ENCODE results near the gene INTS3.
A peak's percentile ranks its signal among the peaks of the same experiment; 100 is the strongest.
"Not testable (repeated sequence)": the region's sequence is repeated elsewhere in the genome, so short reads cannot be mapped to it uniquely, and the experiment has no call there.

Gene INTS3

DNA sequence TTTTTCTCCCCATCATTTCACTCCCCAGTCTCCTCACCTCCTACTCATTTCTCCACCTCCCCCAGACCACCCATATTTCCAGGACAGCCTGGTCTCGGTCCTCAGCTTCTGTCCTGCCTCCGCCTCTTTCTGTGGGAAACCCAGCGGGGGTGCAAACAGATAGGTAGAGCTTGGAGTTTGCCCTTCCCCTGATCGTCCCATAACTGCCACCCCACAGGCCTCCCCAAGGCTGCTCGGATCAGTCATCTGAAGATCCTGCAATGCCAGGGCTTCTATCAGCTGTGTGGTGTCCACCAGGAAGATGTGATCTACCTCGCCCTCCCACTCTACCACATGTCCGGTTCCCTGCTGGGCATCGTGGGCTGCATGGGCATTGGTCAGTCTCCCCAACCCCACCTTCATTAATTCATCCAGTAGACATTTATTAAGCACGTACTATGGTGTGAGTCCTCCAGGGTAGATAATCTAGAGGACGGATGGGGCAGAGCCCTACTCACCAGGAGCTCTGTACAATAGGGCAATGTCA lies 49.1 kb downstream of the INTS3 start:
- H3K4me3 Mint-ChIP-seq = peak overlapping the region; percentile 76
- peaks cover 49% of the 10 kb centered on the region for H3K4me1 Mint-ChIP-seq
- DNase-seq (ENCODE audit: low spot score in 2 of 2) (no peak), ATAC-seq (no peak)
- peaks cover 14% of the 10 kb centered on the region for H3K36me3 Mint-ChIP-seq
- peak overlapping the region; percentile 39 for H3K27ac Mint-ChIP-seq
- no peaks in the 10 kb centered on the region for H3K9me3 Mint-ChIP-seq

DNA sequence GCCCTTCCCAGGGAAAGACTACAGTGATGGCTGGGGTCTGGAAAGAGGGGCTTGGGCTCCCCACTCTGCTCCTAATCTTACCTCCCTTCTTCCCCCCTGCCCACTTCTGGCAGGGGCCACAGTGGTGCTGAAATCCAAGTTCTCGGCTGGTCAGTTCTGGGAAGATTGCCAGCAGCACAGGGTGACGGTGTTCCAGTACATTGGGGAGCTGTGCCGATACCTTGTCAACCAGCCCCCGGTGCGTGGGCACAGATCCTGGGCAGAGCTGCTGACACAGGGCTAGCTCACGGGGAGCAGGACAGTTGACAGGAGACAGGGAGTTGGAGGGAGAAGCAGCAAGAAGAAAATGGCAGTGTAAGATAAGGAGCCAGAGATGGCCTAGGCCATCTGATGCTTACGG lies 49.8 kb downstream of the INTS3 start:
- Mint-ChIP-seq H3K4me3 (no peak overlapping the region), H3K4me1 (peaks cover 48% of the 10 kb centered on the region), H3K9me3 (no peaks in the 10 kb centered on the region), H3K36me3 (peaks cover 9% of the 10 kb centered on the region), H3K27ac (peak overlapping the region; percentile 68)
- DNase-seq (ENCODE audit: low spot score in 2 of 2) = no peak
- no peak for ATAC-seq

DNA sequence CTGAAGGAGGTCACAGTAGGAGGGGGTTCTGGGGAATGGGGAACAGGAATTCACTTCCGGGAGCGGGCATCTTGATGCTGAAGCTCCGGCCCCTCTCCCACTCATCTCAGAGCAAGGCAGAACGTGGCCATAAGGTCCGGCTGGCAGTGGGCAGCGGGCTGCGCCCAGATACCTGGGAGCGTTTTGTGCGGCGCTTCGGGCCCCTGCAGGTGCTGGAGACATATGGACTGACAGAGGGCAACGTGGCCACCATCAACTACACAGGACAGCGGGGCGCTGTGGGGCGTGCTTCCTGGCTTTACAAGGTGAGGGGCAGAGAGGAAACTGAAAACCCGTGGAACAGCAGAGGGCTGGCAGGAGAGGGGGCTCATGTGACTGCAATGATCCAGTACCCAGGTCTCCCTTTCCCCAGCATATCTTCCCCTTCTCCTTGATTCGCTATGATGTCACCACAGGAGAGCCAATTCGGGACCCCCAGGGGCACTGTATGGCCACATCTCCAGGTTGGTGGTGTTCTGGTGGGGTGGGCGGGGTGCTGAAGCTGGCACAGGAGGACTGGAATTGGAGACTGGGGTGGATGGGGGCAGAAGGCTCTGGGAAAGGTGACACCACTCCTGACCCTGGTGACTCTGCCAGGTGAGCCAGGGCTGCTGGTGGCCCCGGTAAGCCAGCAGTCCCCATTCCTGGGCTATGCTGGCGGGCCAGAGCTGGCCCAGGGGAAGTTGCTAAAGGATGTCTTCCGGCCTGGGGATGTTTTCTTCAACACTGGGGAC lies 50.4 kb downstream of the INTS3 start:
- no peak for ATAC-seq
- H3K4me1 Mint-ChIP-seq = peaks cover 45% of the 10 kb centered on the region
- H3K4me3 Mint-ChIP-seq = no peak overlapping the region
- H3K9me3 Mint-ChIP-seq = no peaks in the 10 kb centered on the region
- no peak for DNase-seq (ENCODE audit: low spot score in 2 of 2)
- H3K27ac Mint-ChIP-seq = peak overlapping the region; percentile 68
- peaks cover 9% of the 10 kb centered on the region for H3K36me3 Mint-ChIP-seq

DNA sequence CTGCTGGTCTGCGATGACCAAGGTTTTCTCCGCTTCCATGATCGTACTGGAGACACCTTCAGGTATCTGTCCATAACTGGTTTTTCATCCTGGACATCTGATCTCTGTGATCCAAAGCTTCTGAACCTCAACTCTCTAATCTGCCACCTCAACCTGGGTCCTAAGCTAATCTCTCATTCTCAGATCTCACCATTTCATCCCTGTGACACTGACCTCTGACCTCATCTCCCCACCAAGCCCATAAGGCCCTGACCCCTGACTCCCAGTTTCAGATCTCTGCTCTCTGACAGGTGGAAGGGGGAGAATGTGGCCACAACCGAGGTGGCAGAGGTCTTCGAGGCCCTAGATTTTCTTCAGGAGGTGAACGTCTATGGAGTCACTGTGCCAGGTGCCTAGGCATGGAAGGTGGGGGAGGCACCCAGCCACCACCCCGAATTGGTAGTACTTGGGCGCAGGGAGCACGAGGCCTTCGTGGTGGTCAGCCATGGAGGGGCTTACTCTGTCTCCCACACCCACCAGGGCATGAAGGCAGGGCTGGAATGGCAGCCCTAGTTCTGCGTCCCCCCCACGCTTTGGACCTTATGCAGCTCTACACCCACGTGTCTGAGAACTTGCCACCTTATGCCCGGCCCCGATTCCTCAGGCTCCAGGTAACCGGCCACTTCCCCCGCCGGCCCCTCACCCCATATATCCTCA lies 51.1 kb downstream of the INTS3 start:
- peaks cover 8% of the 10 kb centered on the region for H3K36me3 Mint-ChIP-seq
- H3K9me3 Mint-ChIP-seq = no peaks in the 10 kb centered on the region
- peaks cover 39% of the 10 kb centered on the region for H3K4me1 Mint-ChIP-seq
- DNase-seq (ENCODE audit: low spot score in 2 of 2) (no peak), ATAC-seq (no peak)
- peak overlapping the region; percentile 68 for H3K27ac Mint-ChIP-seq
- H3K4me3 Mint-ChIP-seq = no peak overlapping the region

DNA sequence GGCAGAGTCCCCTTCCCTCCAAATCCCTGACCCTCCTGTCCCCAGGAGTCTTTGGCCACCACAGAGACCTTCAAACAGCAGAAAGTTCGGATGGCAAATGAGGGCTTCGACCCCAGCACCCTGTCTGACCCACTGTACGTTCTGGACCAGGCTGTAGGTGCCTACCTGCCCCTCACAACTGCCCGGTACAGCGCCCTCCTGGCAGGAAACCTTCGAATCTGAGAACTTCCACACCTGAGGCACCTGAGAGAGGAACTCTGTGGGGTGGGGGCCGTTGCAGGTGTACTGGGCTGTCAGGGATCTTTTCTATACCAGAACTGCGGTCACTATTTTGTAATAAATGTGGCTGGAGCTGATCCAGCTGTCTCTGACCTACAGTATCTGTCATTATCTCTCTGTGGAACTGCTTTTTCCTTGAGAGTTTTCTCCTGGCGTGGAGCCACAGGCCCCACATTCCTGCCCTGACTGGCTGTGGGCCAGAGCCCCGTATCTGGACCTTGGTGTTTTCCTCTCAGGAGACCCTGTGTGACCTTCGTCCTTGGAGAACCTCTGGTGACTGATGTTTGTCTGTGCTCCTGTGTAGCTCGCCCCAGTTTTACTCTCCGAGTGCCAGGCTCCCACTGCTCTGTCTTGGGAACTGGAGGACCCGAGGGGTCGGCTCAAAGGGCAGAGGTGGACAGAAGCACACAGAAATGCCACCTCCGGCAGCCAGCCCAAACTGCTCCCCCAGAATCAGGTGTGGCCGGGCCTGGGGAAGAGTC lies 52.1 kb downstream of the INTS3 start:
- Mint-ChIP-seq H3K9me3 (no peaks in the 10 kb centered on the region), H3K36me3 (no peaks in the 10 kb centered on the region), H3K4me3 (no peak overlapping the region), H3K27ac (peak overlapping the region; percentile 55), H3K4me1 (peaks cover 29% of the 10 kb centered on the region)
- DNase-seq (ENCODE audit: low spot score in 2 of 2) (no peak), ATAC-seq (no peak)

DNA sequence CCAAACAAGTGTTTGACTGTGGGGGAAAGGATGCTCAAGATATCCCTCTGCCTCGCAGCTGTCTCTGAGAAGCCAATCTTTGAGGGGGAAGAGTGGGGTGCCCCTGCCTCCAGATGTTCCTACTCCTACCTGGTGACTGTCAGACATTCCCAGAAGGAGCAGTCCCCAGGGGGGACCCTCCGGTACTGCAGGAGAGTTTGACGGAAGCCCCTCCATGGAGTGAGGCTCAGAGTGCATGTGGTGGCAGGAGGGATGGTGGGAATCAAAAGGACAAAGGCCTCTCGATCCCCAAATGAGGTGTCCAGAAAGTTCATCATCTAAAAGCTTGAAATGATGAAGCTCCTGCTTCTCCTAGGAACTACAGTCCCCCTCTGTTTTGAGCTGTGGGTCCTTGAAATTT lies 52.7 kb downstream of the INTS3 start:
- Mint-ChIP-seq H3K9me3 (no peaks in the 10 kb centered on the region), H3K4me1 (peaks cover 27% of the 10 kb centered on the region), H3K36me3 (no peaks in the 10 kb centered on the region), H3K27ac (no peak overlapping the region), H3K4me3 (no peak overlapping the region)
- DNase-seq (ENCODE audit: low spot score in 2 of 2) (no peak), ATAC-seq (no peak)

DNA sequence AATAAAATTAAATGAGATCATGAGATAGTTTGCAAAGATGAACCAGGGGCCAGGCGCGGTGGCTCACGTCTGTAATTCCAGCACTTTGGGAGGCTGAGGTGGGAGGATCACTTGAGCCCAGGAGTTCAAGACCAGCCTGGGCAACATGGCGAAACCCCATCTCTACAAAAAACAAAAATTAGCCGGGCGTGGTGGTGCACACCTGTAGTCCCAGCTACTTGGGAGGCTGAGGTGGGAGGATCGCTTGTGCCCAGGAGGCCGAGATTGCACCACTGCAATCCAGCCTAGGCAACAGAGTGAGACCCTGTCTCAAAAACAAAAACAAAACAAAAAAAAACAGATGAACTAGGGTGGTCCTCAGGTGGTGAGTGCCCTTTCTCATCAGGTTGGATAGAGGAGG lies 54.8 kb downstream of the INTS3 start:
- peak overlapping the region; percentile 87 for H3K27ac Mint-ChIP-seq
- not testable (repeated sequence) for H3K9me3 Mint-ChIP-seq; DNase-seq (ENCODE audit: low spot score in 2 of 2); H3K4me1 Mint-ChIP-seq; ATAC-seq; H3K36me3 Mint-ChIP-seq
- peak overlapping the region; percentile 81 for H3K4me3 Mint-ChIP-seq

DNA sequence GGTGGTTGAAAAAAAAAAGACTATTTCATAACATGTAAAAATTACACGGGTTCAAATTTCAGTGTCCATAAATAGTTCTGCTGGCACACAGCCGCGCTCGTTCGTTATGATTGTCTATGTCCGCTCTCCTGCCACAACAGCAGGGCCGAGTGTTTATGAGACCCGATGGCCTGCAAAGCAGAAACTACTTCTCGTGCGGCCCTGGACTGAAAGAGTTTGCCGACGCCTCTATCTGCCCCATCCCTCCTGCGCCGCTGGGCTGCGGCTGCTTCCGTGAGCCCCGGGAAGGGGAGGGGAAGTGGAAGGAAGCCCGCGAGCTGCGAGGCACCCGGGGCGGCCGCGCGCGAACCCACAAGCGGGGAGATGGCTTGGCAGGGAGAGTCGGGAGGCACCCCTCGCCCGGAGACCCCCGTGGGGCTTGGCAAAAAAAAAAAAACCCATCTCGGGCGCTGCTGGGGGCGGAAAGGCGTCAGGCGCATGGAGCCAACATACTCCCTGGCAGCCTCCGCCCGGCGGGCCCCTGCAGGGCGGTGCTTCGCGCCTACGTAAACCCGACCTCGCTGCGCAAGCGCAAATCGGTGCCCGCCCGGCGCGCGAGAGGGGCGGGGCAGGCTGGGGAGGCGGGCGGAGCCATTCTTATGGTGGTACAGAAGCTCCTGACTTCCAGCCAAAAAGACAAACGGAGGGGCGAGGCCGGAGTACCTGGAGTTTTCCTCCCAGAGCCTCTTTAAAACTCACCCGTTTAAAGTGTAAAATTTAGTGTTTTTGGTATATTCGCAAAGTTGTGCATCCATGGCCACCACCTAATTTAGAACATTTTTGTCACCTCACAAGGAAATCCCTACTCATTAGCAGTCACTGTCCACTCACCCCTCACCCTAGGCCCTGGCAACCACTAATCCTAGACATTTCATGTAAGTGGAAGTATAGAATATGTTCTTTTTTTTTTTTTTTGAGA lies 55.7 kb downstream of the INTS3 start:
- peak; percentile 91 to 94 for DNase-seq (ENCODE audit: low spot score in 2 of 2)
- Mint-ChIP-seq H3K9me3 (no peaks in the 10 kb centered on the region), H3K4me1 (peaks cover 4% of the 10 kb centered on the region), H3K36me3 (no peaks in the 10 kb centered on the region), H3K27ac (peak overlapping the region; percentile 87), H3K4me3 (peak overlapping the region; percentile 81)
- peak; percentile 96 for ATAC-seq

DNA sequence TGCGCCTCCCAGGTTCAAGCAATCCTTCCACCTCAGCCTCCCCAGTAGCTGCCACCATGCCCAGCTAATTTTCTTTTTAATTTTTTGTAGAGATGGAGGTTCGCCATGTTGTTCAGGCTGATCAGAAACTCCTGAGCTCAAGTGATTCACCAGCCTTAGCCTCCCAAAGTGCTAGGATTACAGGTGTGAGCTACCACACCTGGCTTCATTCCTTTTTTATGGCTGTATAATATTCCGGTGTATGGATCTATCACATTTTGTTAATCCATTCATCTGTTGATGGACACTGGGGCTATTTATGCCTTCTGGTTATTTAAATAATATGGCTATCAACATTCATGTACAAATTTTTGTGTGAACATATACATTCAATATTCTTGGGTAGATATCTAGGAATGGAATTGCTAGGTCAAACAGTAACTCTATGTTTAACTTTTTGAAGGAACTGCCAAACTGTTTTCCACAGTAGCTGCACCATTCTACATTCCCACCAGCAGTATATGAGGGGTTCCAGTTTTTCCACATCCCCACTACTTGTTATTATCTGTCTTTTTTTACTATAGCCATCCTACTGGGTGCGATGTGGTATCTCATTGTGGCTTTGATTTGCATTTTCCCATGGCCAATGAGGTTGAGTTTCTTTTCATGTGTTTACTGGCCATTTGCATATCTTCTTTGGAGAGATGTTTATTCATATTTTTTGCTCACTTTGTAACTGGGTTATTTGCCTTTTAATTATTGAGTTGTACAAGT lies 58.4 kb downstream of the INTS3 start:
- Mint-ChIP-seq H3K4me1 (peaks cover 24% of the 10 kb centered on the region), H3K27ac (no peak overlapping the region), H3K9me3 (no peaks in the 10 kb centered on the region), H3K4me3 (no peak overlapping the region), H3K36me3 (no peaks in the 10 kb centered on the region)
- DNase-seq (ENCODE audit: low spot score in 2 of 2) (no peak), ATAC-seq (no peak)

DNA sequence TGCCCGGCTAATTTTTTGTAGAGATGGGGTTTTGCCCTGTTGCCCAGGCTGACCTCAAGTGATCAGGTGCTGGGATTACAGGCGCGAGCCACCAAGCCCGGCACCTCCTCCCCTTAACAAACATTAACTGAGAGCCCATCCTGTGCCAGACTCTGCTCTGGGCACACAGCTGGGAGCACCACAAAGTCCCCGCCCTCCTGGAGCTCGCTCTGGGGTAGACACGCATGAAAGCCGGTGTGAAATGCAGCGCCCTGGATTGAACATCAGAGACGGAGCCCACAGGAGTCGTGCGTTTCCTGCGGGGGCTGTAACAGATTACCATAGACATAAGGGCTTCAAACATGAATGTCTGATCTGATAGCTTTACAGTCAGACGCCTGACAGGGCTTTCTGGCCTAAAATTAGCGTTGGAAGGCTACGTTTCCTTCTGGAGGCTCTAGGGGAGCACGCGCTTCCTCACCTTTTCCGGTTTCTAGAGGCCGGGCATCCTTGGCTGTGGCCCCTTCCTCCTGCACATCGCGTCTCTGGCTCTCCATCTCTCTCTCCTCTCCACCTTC lies 61.7 kb downstream of the INTS3 start:
- no peaks in the 10 kb centered on the region for H3K36me3 Mint-ChIP-seq
- H3K9me3 Mint-ChIP-seq = no peaks in the 10 kb centered on the region
- peaks cover 38% of the 10 kb centered on the region for H3K4me1 Mint-ChIP-seq
- peak overlapping the region; percentile 28 for H3K4me3 Mint-ChIP-seq
- ATAC-seq (no peak), DNase-seq (ENCODE audit: low spot score in 2 of 2) (no peak)
- H3K27ac Mint-ChIP-seq = peak overlapping the region; percentile 74

DNA sequence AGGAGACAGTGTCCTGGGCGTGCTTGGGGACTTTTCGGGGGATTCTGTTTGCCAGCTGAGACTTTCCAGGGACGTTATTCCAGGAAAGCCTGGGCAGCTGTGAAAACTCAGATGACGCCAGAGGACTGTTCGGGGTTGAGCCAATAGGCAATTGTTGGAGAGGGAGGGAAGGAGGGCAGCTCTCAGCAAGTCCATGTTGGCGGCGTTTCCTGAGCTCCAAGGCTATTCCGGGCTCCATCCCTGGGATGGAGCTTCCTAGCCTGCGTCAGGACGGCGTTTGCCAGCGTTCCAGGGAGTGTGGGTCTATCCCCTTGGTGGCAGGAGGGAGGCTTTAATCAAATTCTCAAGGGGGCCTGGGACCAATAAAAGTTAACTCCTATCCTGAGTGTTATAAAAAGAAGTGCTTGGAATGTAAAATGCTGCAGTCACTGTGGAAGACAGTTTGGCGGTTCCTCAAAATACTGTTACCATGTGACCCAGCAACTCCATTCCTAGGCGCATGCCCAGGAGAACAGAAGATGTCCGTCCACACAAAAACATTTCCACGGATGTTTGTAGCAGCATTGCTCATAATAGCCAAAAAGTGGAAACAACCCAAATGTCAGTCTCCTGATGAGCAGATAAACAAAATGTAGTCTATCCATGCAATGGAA lies 62.6 kb downstream of the INTS3 start:
- Mint-ChIP-seq H3K4me3 (peak overlapping the region; percentile 28), H3K36me3 (no peaks in the 10 kb centered on the region), H3K27ac (peak overlapping the region; percentile 74), H3K9me3 (no peaks in the 10 kb centered on the region), H3K4me1 (peaks cover 47% of the 10 kb centered on the region)
- DNase-seq (ENCODE audit: low spot score in 2 of 2) (no peak), ATAC-seq (no peak)

DNA sequence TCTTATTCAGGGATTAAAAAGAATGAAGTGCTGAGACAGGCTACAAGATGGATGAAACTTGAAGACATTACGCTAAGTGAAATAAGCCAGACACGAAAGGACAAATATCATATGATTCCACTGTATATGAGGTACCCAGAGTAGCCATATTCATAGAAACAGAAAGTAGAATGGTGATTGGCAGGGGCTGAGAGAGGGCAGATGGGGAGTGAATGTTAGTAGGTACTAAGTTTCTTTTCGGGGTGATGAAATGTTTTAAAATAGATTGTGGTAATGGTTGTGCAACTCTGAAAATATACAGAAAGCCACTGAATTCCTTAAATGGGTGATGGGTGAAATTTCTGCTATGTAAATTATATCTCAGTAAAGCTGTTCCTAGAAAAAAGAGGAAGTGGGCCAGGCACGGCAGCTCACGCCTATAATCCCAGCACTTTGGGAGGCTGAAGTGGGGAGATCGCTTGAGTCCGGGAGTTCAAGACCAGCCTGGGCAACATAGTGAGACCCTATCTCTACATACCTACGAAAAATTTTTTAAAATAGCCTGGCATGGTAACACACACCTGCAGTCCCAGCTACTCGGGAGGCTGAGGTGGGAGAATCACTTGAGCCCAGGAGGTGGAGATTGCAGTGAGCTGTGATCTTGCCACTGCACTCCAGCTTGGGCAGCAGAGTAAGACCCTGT lies 63.3 kb downstream of the INTS3 start:
- Mint-ChIP-seq H3K4me3 (peak overlapping the region; percentile 28), H3K4me1 (peaks cover 47% of the 10 kb centered on the region), H3K9me3 (no peaks in the 10 kb centered on the region), H3K27ac (peak overlapping the region; percentile 74), H3K36me3 (no peaks in the 10 kb centered on the region)
- DNase-seq (ENCODE audit: low spot score in 2 of 2) = no peak
- ATAC-seq = peak; percentile 87

Measured in stimulated activated effector memory CD8-positive, alpha-beta T cell treated with anti-CD3 and anti-CD28 coated beads, Interleukin-12 subunit alpha, Interleukin-12 subunit beta, amount 100 ng/mL, for 72 hours (primary cell).